GM19328 (cell line): ENCODE data around the gene A3GALT2.
"Not testable (repeated sequence)": the region's sequence is repeated elsewhere in the genome, so short reads cannot be mapped to it uniquely, and the experiment has no call there.

Experiments
- ATAC-seq: cut with Tn5 transposase; IDR thresholded peaks from one replicate; pipeline ENCODE4 v1.9.1; 2021; ENCODE audit warnings: mild to moderate bottlenecking, moderate library complexity; ENCODE audit not compliant: unreplicated experiment

A3GALT2 gene

GRCh38 chr1:33295450-33296081 lies 25.3 kb downstream of the A3GALT2 start:
- no peak for ATAC-seq

- no peak for ATAC-seq
These were observed 25.9 kb downstream of the A3GALT2 start for GRCh38 chr1:33295023-33295422.

DNA sequence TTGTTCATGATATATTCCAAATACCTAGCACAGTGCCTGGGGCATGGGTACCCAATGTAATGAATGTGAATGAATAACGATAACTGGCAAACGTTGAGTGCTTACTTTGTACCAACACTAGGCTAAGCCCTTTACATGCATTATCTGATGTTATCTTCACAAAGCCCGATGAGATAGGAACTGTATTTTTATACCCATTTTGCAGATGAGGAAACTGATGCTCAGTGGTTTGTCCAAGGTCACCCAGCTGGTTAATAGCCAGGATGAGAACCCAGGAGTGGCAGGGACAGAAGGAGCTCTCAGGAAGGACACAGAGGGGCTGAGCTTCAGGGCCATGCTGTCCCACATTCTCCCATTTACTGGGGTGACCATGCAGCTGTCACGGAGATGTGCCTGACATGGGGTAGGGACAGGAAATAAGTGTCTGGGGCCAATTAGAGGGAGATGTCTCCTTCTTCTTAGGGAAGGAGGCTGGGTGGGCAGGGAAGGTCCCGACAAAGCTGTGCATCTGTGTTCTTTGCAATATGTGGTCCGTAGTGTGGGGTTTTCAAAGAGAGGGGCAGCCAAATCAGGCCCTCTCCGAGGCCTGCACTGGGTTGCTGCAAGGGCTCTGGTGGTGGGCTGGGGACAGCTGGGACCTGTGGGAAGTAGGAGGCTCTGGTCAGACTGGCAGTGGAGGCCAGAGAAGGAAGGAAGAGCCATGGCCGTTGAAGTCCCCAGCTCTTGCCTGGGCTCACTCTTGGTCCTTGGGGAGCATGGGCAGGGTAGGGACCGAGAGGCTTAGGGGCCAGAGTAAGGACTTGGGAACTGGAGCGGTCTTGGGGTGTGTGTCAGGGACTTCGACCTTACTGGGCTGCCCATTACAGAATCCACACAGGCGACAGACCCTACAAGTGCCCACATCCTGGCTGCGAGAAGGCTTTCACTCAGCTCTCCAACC lies 26.6 kb downstream of the A3GALT2 start:
- ATAC-seq, result no peak

- ATAC-seq, result no peak
These were observed 28.1 kb downstream of the A3GALT2 start for GRCh38 chr1:33292726-33293340.

DNA sequence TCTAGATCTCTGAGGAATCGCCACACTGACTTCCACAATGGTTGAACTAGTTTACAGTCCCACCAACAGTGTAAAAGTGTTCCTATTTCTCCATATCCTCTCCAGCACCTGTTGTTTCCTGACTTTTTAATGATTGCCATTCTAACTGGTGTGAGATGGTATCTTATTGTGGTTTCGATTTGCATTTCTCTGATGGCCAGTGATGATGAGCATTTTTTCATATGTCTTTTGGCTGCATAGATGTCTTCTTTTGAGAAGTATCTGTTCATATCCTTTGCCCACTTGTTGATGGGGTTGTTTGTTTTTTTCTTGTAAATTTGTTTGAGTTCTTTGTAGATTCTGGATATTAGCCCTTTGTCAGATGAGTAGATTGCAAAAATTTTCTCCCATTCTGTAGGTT lies 30.3 kb downstream of the A3GALT2 start:
- ATAC-seq, result not testable (repeated sequence)

GRCh38 chr1:33289858-33290154 lies 31.1 kb downstream of the A3GALT2 start:
- no peak for ATAC-seq

DNA sequence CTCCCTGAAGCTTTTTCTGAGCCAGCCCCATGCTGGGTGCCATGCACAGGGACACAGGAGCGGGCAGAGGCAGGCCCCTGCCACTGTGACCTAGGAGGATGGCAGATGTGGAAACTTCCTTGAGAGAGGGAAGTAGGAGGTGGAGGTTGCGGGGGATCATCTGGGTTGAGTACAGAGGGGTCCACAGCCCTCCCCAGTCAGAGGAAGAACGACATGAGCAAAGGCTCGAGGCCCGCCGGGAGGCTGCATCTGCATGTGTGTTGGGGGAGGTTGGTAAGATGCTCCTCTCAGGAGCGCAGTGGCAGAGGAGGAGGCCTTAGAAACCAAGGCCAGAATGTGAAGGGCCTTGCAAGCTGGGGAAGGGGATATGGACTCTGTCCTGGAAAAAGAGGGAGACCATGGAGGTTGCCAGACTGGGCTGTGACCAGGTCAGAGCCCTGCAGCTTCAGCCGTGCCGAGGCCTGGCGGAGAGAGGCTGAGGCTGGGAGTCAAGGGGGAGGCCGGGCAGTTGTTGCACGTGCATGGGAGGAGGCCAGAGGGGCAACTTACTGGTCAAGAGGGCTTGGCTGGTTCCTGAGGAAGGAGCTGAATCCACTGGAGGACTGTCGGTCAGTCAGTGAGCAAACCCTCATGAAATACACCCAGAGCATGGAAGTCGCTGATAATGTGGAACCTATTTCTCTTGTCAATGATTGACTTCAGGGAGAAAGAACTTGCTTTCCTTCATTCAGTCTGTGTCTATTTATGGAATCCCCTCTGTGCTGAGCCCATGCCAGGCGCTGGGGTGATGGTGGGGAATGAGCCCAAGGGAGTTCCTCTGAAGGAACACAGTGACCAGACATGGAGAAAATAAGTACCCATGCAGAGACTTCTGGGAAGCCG lies 31.7 kb downstream of the A3GALT2 start:
- no peak for ATAC-seq

GRCh38 chr1:33287317-33287716 lies 33.6 kb downstream of the A3GALT2 start:
- no peak for ATAC-seq

DNA sequence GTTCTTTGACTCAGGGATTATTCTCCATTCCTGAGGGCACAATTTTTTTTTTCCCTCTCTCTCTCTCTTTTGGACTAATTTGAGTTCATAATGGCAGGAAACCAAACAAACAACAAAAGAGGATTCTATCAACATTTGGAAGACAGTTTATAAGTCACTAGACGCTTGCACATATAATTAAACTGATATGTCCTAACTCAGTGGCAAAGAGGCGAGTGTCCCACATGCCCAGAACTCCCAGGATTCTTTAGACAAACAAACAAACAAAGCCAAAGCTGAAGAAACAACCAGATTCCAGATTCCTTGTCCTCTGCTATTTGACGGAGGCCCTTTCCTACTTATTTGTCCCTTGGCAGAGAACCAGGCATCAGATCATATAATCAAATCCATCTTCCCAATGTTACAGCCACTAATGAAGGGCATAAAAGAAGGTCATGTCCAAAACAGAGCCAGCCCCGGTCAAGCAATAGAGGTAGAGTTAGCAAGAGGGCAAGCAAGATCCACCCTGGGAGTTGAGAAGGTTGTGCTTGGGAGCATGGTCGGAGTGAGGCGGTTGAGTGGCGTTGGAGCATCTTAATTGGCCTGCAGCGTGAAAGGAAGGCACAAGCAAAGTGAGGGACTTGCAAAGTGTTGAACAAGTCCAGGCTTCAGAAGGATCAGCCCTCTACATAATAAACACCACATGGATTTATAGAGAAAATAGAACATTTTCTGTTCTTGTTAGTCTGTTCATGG lies 34.3 kb downstream of the A3GALT2 start:
- no peak for ATAC-seq

GRCh38 chr1:33284049-33284448 lies 36.8 kb downstream of the A3GALT2 start:
- ATAC-seq, result no peak

- ATAC-seq, result no peak
These were observed 38.1 kb downstream of the A3GALT2 start for GRCh38 chr1:33282791-33283190.

DNA sequence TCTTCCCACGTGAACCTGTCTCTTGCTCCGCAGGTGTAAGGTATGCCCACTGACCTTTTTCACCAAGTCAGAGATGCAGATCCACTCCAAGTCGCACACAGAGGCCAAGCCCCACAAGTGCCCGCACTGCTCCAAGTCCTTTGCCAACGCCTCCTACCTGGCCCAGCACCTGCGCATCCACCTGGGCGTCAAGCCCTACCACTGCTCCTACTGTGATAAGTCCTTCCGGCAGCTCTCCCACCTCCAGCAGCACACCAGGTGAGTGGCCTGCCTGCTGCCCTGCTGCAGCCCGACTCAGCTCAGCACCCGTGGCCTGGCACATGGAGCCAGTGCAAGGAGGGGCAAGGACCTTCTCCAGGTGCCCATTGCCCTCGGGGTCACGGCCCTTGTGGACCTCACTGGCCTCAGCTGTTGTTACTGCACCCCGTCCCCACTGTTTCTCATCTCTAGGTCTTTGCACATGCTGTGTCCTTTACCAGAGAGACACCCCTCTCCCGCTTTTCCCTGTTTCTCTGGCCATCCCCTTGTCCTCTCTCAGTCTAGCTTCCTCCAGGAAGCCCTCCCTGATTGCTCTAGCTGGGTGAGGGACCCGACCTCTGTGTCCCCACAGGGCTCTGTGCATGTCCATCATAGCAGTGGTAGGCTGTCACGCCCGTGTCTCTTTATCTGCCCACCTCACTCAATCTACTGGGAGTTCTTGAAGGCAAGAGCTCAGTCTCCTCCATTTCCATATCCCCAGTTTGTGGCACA lies 39.2 kb downstream of the A3GALT2 start:
- ATAC-seq, result no peak

DNA sequence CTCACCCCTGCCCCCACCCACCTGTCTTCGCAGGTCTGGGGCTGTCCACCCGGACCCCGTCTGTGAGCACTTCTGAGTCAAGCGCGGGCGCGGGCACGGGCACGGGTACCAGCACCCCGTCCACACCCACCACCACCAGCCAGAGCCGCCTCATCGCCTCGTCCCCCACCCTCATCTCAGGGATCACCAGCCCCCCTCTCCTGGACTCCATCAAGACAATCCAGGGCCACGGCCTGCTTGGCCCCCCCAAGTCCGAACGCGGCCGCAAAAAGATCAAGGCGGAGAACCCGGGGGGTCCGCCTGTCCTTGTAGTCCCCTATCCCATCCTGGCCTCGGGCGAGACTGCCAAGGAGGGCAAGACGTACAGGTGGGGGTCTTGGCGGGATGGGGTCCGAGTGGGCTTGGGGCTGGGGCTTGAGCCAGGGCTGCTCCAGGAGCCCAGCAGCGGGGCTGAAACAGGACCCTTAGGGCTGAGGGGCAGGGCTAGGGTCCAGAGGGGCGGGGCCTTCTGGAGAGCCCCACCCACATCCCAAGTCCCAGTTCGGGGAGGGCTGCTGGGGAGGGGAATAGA lies 40.7 kb downstream of the A3GALT2 start:
- ATAC-seq, result no peak

GRCh38 chr1:33277488-33278084 lies 43.3 kb downstream of the A3GALT2 start:
- no peak for ATAC-seq

GRCh38 chr1:33276573-33277298 lies 44.2 kb downstream of the A3GALT2 start:
- no peak for ATAC-seq

DNA sequence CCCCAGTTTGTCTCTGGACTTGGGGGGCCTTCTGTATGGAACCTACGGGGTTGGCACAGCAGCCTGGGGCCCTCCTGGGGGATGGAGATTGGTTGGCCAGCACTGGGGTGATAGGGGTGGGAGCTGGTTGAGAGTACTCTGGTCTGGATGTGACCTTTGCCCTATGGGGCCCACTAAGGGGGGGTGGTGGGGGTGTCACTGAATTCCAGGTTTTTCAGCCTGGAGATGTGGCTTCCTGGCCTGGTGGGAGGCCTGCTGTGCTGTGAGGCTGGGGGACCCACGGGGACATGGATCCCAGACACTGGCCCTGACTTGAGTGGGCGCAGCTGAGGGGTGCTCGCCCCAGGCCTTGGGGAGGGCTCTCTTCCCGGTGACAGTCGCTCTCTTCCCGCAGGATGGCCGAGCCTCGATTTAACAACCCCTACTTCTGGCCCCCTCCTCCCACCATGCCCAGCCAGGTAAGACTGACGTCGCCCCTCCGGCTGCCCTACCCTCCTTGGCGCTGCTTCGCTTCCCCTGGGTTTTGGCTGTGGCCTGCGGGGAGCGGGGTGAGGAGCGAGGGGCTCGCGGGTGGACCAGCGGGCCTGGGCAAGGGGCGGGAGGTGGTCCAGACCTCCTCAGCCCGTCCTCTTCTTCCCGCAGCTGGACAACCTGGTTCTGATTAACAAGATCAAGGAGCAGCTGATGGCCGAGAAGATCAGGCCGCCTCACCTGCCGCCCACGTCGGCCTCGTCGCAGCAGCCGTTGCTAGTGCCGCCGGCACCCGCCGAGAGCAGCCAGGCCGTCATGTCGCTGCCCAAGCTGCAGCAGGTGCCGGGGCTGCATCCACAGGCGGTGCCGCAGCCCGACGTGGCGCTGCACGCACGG lies 45.0 kb downstream of the A3GALT2 start:
- ATAC-seq, result no peak

DNA sequence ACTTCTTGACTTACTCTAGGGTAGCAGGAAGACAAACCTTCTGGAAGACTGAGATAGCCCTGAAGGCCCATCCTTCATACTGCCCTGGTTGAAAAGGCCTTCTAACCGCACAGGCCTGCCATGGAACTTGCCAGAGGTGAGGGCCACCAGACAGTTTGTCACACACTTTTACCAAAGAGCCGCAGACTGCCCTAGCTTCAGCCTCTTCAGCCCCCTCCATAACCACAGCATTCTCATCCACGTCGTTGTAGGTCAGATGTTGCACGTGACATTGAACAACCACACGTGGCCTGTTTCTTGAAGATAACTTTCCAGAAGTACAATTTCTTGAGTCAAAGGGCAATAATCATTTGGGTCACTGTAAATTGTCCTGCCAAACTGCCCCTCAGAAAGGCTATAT lies 45.7 kb downstream of the A3GALT2 start:
- no peak for ATAC-seq
